PC-9 (cell line): Measurements from ENCODE around the gene BRWD1. TPM values are rescaled to one million over a fixed set of nuclear protein-coding genes. Genes with fewer than 3 reads are reported as not detected.

Source experiments
- BruUV-seq: library from RNA; stranded (reverse); fragments of 400-500 nt; replicated peaks from 2 replicates; lab custom pipeline; 2021; lab: Mats Ljungman, UMichigan
- CTCF ChIA-PET: fragments of 300-600 bp; sonication (Branson Sonifier 250); formaldehyde crosslinking; loops from one replicate; lab custom pipeline; 2022; ENCODE audit warnings: antibody characterized with exemption; lab: Charles Lee
- POLR2A ChIA-PET: fragments of 300-600 bp; sonication (Branson Sonifier 250); formaldehyde crosslinking; loops from one replicate; lab custom pipeline; 2022; ENCODE audit warnings: antibody characterized with exemption; ENCODE audit not compliant: unreplicated experiment; lab: Charles Lee
- DNase-seq, 2 experiments: peaks; one replicate each; pipeline versions ENCODE4 v3.0.0 to v3.0.0-alpha.2; 2015 to 2022; ENCODE audit warnings: mixed read lengths in 1 of 2
- H2AFZ ChIP-seq: fragments of 200-600 bp; sonication (generic); 2 replicates; pipeline ENCODE4 v1.8.1; 2017; ENCODE audit warnings: antibody characterized with exemption
- H3F3A ChIP-seq: fragments of 200-600 bp; sonication (generic); 2 replicates; pipeline ENCODE4 v1.8.1; 2017; ENCODE audit warnings: antibody characterized with exemption, mild to moderate bottlenecking, low read depth; ENCODE audit not compliant: insufficient read depth
- H3K27ac ChIP-seq: fragments of 200-600 bp; sonication (generic); 2 replicates; pipeline ENCODE4 v1.6.1; 2016; ENCODE audit warnings: mixed run types
- H3K27me3 ChIP-seq: fragments of 200-600 bp; sonication (generic); 2 replicates; pipeline ENCODE4 v1.6.1; 2016; ENCODE audit warnings: low read depth, mixed run types; ENCODE audit not compliant: insufficient read depth
- H3K36me3 ChIP-seq: fragments of 200-600 bp; sonication (generic); 2 replicates; pipeline ENCODE4 v1.6.1; 2016; ENCODE audit warnings: low read depth, mixed run types
- H3K4me1 ChIP-seq: fragments of 200-600 bp; sonication (generic); replicated peaks from 2 replicates; pipeline ENCODE4 v1.6.1; 2016; ENCODE audit warnings: mixed run types; ENCODE audit not compliant: insufficient read depth
- H3K4me2 ChIP-seq: fragments of 200-600 bp; sonication (generic); 2 replicates; pipeline ENCODE4 v1.6.1; 2017; ENCODE audit warnings: mixed run types
- H3K4me3 ChIP-seq: fragments of 200-600 bp; sonication (generic); 2 replicates; pipeline ENCODE4 v1.6.1; 2016; ENCODE audit warnings: mixed run types
- H3K79me2 ChIP-seq: fragments of 200-600 bp; sonication (generic); 2 replicates; pipeline ENCODE4 v1.6.1; 2017; ENCODE audit warnings: low read depth, mixed run types
- H3K9me2 ChIP-seq: fragments of 200-600 bp; sonication (generic); 2 replicates; pipeline ENCODE4 v1.8.1; 2017; ENCODE audit warnings: mild to moderate bottlenecking; ENCODE audit not compliant: insufficient read depth
- H3K9me3 ChIP-seq: fragments of 200-600 bp; sonication (generic); 2 replicates; pipeline ENCODE4 v1.8.1; 2016; ENCODE audit warnings: low read depth; ENCODE audit not compliant: insufficient read depth
- H4K20me1 ChIP-seq: fragments of 200-600 bp; sonication (generic); 2 replicates; pipeline ENCODE4 v1.8.1; 2017; ENCODE audit not compliant: insufficient read depth
- CTCF ChIP-seq: fragments of 200-600 bp; sonication (generic); conservative IDR thresholded peaks from 2 replicates; pipeline ENCODE4 v1.6.1; 2017; ENCODE audit warnings: mixed run types, antibody characterized with exemption, mild to moderate bottlenecking, moderate library complexity
- EZH2 ChIP-seq: fragments of 200-600 bp; sonication (generic); IDR thresholded peaks from 2 replicates; pipeline ENCODE4 v1.8.0; 2017; ENCODE audit warnings: antibody characterized with exemption, low read depth
- intact Hi-C: fragments of 100-400 bp; cut with micrococcal nuclease; formaldehyde crosslinking; loops from one replicate; pipeline ENCODE4 v1.10.0; 2022; ENCODE audit not compliant: unreplicated experiment
- total RNA-seq: library from RNA; stranded (reverse); gene quantifications from 2 replicates; pipeline ENCODE4 v1.2.3, GENCODE V29; 2021

BRWD1 gene
- total RNA-seq, 1 experiment from 2014 or later = 42.9 TPM

- ChIA-PET POLR2A (no interaction called here), CTCF (no interaction called here)
- Histone ChIP-seq H3K9me2 (no peaks in the 10 kb centered on the region), H3K4me2 (no peak overlapping the region), H2AFZ (no peak overlapping the region), H3K27me3 (no peaks in the 10 kb centered on the region), H3K4me3 (no peak overlapping the region), H3K36me3 (peaks cover 16% of the 10 kb centered on the region), H3F3A (no peaks in the 10 kb centered on the region), H3K27ac (no peak overlapping the region), H3K9me3 (no peaks in the 10 kb centered on the region), H4K20me1 (no peaks in the 10 kb centered on the region), H3K79me2 (no peaks in the 10 kb centered on the region), H3K4me1 (no peaks in the 10 kb centered on the region)
- no peak for DNase-seq
- no TSS peak for BruUV-seq
- intact Hi-C loops = no loop called here
- TF ChIP-seq EZH2 (no peak), CTCF (no peak)
Observed at GRCh38 chr21:39198800-39199199, 114.6 kb downstream of the BRWD1 start.

GRCh38 chr21:39197448-39198233, 115.8 kb downstream of the BRWD1 start:
- H3K79me2 ChIP-seq = no peaks in the 10 kb centered on the region
- intact Hi-C loops = no loop called here
- TF ChIP-seq EZH2 (no peak), CTCF (no peak)
- BruUV-seq = no TSS peak
- no peaks in the 10 kb centered on the region for H3K9me3 ChIP-seq
- no peaks in the 10 kb centered on the region for H3F3A ChIP-seq
- no peaks in the 10 kb centered on the region for H3K27me3 ChIP-seq
- H3K36me3 ChIP-seq = peaks cover 16% of the 10 kb centered on the region
- H3K4me2 ChIP-seq = no peak overlapping the region
- ChIA-PET CTCF (no interaction called here), POLR2A (no interaction called here)
- no peak overlapping the region for H3K4me3 ChIP-seq
- H3K4me1 ChIP-seq = no peaks in the 10 kb centered on the region
- no peak overlapping the region for H2AFZ ChIP-seq
- H4K20me1 ChIP-seq = no peaks in the 10 kb centered on the region
- no peaks in the 10 kb centered on the region for H3K9me2 ChIP-seq
- no peak for DNase-seq
- no peak overlapping the region for H3K27ac ChIP-seq

DNA sequence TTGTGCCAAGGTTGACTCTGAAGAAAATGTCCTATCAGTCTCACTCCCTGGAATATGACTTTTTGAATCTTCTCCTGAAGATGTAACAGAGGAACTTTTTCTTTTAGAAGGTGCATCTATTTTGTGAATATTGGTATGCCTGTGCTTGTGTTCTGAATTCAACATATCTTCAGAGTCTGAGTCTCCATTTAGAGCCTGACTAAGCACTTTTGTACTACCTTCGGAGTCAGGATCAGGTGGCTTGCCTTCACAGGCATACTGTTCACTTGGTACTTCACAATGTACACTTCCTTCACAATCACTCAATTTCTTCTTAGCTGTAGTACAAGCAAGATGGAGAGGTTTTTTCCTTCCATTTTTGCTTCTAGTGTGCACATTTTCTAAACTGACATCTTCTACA, 116.6 kb downstream of the BRWD1 start:
- Histone ChIP-seq H3F3A (no peaks in the 10 kb centered on the region), H3K4me1 (no peaks in the 10 kb centered on the region), H3K9me2 (no peaks in the 10 kb centered on the region), H3K36me3 (peaks cover 11% of the 10 kb centered on the region), H2AFZ (no peak overlapping the region), H3K79me2 (no peaks in the 10 kb centered on the region), H3K9me3 (no peaks in the 10 kb centered on the region), H3K4me2 (no peak overlapping the region), H4K20me1 (no peaks in the 10 kb centered on the region), H3K4me3 (no peak overlapping the region), H3K27me3 (no peaks in the 10 kb centered on the region), H3K27ac (no peak overlapping the region)
- POLR2A ChIA-PET = no interaction called here
- no peak for DNase-seq
- intact Hi-C loops = no loop called here
- TF ChIP-seq EZH2 (no peak), CTCF (no peak)
- CTCF ChIA-PET = no interaction called here
- BruUV-seq = no TSS peak
